ENCODE measurements around the gene IFRD1.

The IFRD1 gene

GRCh38 chr7:112521942-112522341, 71.7 kb downstream of the IFRD1 start:
- DNase-seq: no peak

GRCh38 chr7:112523871-112524270, 73.6 kb downstream of the IFRD1 start:
- no peak for DNase-seq

All from stimulated activated CD4-positive, alpha-beta T cell treated with anti-CD3 and anti-CD28 coated beads, Interleukin-2, amount 100 ng/mL, for 48 hours (primary cell).